ENCODE results near the gene DCP1A.

DCP1A gene

GRCh38 chr3:53243785-53244184, 103.6 kb downstream of the DCP1A start:
- DNase-seq (ENCODE audit: low spot score): no peak

DNA sequence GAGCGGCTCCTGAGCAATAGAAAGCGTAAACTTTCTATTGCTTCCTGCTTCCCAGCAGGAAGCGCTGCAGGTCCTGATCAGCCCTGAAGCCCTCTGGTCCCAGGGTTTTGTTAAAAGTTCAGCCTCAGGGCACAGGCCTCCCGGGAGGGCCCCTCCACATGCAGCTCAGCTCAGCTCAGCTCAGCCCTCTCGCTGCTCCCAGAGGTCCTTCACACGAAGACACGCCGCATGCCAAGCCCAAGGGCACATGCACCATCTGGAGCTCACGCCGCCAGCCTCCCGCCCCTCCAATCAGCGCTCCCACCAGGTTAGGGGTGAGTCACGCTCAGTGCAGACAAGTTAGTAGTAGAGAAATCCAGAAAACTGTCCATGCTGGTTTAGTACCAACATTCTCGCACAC, 104.2 kb downstream of the DCP1A start:
- DNase-seq (ENCODE audit: low spot score): no peak

- DNase-seq (ENCODE audit: low spot score): no peak
Measured at GRCh38 chr3:53242642-53243041, 104.7 kb downstream of the DCP1A start.

DNA sequence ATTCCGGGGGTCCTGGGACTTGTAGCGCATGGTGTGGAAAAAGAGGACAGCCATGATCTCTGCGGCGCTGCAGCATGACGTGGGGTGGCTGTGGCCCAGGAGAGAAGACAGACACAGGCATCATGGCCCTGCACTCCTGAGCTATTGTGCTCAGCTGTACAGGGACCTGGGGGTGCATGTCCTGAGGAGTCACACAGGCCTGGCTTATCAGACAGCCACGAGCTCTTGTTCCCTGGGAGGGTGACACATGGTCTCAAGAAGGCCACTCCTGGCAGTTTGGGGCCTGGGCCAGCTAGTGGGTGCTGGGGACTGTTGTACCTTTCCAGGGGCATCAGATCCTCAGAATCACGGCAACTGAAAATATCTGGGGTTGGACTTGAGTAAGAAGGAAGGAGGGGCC, 105.2 kb downstream of the DCP1A start:
- no peak for DNase-seq (ENCODE audit: low spot score)

DNA sequence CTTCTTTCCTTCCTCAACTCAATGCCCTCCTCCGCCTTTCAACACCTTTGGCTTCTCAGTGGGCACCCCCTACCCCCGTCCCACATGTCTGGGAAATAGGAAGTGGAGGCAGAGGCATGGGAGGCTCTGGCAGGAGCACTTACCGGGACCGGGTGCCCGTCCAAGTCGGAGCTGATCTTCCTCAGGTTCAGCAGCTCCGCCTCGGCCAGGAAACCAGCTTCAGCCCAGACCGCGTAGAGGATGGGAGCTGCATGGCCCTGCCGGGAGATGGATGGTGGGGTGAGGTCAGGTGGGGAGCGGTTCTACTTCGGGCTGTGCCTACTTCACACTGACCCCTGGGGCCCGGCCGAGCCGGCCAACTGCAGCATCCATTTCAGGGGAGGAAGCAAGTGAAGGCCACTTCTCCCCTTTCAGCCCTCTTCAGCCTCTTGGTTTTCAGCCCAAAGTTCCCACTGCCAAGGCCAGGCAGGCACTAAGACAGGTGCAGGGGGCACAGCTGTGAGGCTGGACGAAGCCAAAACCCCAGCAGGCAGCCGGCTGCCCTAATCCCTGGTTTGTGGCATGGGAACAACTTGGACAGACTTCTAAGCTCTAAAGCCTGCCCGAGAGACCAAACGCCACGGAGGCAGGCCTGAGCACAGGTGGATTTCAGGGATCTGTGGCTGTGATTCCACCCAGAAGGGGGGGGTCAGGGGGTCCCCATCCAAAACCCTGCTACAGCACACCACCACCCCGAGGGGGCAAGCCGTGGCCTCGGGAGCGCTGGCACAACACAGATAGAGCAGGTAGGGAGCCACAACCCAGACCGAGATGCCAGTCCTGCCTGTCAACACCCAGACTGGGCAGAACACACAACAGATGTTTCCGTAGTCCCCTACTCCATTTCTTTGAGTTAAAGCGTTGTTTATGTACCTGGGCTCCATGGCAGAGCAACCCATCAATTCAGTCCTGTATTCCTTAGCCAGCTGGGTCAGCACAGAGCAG, 106.1 kb downstream of the DCP1A start:
- DNase-seq (ENCODE audit: low spot score): no peak

DNA sequence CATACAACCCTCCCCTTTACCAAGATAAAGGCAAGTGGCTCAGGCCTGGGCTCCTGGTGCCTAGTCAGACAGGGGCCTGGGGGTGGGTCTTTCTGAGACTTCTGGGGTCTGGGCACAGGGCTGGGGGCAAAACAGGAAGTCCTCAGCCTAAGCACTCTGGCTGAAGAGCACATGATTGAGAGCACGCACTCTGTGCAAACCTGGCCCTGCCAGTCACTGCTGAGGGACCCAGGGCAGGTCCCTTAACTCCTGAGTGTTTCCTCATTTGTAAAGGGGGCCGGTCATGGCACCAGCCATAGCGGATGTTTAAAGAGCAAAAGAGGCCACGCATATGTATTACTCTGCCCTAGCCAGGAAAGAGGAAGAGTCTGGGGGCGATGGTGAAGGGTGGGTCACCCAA, 107.5 kb downstream of the DCP1A start:
- no peak for DNase-seq (ENCODE audit: low spot score)

DNA sequence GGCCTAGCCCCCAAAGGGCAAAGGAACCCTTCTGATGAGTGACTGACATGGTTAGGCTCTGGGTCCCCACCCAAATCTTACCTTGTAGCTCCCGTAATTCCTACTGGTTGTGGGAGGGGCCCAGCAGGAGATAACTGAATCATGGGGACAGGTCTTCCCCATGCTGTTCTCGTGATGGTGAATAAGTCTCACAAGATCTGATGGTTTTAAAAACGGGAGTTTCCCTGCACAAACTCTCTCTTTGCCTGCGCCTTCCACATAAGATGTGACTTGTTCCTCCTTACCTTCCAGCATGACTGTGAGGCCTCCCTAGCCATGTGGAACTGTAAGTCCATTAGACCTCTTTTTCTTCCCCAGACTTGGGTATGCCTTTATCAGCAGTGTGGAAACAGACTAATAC, 108.5 kb downstream of the DCP1A start:
- DNase-seq (ENCODE audit: low spot score): no peak

DNA sequence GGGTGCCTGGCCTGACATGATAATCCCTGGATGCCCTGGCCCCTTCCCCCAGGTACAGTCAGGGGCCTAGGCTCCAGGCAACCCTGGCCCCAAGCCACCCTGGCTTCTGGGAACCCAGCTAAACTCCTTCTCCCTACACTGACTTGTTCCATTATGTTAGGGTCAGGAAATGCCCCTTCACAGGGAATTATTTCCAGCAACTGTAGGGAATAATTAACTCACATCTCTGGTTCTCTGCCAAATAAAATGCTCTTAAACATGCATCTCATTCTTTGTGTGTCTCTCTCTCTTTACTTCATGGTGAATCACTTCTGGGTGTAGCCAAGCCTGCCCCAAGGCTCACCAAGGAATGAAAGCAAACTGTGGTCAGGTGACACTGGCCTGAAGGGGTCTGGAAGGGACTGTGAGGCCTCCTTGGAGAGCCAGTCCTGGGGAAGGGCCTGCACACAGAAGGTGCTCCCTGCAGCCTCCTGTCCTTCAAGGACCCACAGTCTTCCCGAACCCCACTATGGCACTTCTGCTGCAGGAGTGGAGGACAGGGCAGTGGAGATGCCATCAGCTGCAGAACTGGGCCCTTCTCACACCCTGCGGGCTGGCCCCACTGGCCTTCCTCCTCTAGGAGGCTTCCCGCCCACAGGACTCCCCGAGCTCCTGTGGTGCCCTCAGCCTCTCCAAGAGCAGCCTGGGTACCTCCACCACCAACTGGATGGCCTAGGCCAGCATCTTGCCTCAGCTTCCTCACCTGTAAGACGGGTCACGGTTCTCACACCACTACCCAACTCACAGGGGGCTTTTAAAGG, 109.1 kb downstream of the DCP1A start:
- DNase-seq (ENCODE audit: low spot score): peak; percentile 87

- peak; percentile 91 for DNase-seq (ENCODE audit: low spot score)
Measured at GRCh38 chr3:53236112-53236841, 111.1 kb downstream of the DCP1A start.

DNA sequence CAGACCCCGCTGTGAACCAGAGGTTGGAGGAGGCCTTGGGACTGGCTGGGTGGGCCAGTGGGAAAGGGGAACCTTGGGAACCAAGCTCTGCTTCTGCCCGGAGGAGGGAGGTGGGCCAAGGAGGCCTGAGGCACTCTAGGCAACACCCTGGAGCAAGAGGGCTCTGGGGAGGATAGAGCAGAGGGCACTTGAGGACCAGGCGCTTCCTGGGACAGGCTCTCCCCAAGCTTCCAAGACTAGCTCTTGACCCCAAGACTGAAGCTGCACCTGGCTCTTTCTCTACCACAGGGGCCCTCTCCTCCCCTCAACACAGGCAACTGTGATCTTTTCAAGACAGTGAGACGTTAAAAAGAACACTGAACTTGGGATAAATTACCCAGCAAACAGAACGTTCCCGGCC, 111.8 kb downstream of the DCP1A start:
- DNase-seq (ENCODE audit: low spot score): no peak

DNA sequence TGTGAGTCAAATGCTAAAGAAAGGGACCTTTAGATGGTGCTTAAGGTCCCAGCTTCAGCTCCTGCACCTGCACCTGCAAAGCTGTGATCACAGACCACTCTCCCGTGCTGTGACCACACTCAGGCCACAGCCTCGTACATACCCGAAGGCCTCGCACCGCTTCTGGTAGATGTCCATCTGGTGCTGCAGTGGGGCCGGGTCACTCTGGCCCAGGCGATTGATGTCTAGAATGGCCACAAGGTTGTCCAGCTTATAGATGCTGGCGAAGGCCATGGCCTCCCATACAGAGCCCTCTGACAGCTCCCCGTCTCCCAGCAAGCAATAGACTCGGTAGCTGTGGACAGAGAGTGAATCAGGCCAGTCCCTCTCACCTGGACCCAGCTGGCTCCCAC, 112.5 kb downstream of the DCP1A start:
- no peak for DNase-seq (ENCODE audit: low spot score)

DNA sequence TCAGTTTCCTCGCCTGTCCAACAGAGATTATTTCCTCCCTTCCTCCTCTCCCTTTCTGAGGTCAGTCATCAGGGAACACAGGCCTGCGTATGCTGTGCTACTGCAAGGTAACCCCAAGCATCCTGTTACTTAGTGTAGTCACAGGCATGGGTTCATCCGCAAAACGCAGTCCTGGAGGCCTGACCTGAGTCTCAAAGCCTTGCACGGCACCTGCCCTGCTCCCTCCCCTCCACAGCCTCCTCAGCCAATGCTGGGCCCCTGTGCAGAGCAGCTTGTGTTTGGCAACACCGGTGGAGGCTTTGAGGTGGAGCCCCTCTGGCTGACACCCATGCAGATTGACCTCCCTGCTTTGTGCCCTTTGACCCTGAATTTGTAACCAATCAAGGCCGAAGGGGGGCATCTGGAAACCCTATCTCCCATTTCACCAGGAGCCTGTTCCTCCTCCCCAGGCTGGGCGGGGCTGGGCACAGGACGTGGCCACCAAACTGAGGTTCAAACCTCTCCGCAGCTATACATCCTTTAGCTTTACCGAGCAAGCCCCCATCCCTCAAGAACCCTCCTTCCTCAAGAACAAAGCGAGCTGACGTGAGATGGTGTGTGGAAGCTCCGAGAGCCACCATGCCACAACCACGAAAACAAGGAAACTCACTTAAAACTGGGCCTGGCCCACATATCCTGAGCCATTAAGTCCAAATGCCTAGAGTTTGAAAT, 113.1 kb downstream of the DCP1A start:
- no peak for DNase-seq (ENCODE audit: low spot score)

Data from AG08396 (cell line).